Sigmoid colon (tissue), 7 donors: ENCODE measurements around the gene DPM2. TPM values are rescaled to one million over a fixed set of nuclear protein-coding genes. Genes with fewer than 3 reads are reported as not detected.

Source experiments
- DNase-seq: peaks from one replicate; pipeline ENCODE4 v3.0.0-alpha.2; 2019
- H3K27ac ChIP-seq, 4 donors: fragments of 200-600 bp; sonication (generic); one replicate each; pipeline ENCODE4 v1.5.1; 2016 to 2019; ENCODE audit warnings: mild to moderate bottlenecking in 1 of 4
- H3K27me3 ChIP-seq, 3 donors: fragments of 200-600 bp; sonication (generic); one replicate each; pipeline ENCODE4 v1.5.1; 2019; ENCODE audit warnings: mild to moderate bottlenecking in 1 of 3
- H3K36me3 ChIP-seq, 4 donors: fragments of 200-600 bp; sonication (generic); one replicate each; pipeline ENCODE4 v1.5.1; 2016 to 2019
- H3K4me1 ChIP-seq, 4 donors: fragments of 200-600 bp; sonication (generic); one replicate each; pipeline ENCODE4 v1.5.1; 2017 to 2019
- H3K4me3 ChIP-seq, 4 donors: fragments of 200-600 bp; sonication (generic); one replicate each; pipeline ENCODE4 v1.5.1; 2017 to 2019; ENCODE audit warnings: mild to moderate bottlenecking in 2 of 4, moderate library complexity in 1 of 4
- H3K9me3 ChIP-seq, 4 donors: fragments of 200-600 bp in 3 of 4; sonication (generic) in 3 of 4; one replicate each; pipeline versions ENCODE4 v1.5.1 to v1.6.1; 2013 to 2019
- CTCF ChIP-seq, 4 experiments: fragments of 450-650 bp in 3 of 4; fragments of 200-600 bp in 1 of 4; IDR thresholded peaks; one replicate each; pipeline ENCODE4 v1.5.1; 2016 to 2019; ENCODE audit warnings: antibody characterized with exemption in 4 of 4, mild to moderate bottlenecking in 3 of 4, moderate library complexity in 2 of 4
- EP300 ChIP-seq, 4 donors: sonication (generic); formaldehyde crosslinking; IDR thresholded peaks; one replicate each; pipeline ENCODE4 v1.6.1; 2017; ENCODE audit warnings: antibody characterized with exemption in 4 of 4
- POLR2A ChIP-seq, 2 donors: fragments of 450-650 bp; IDR thresholded peaks; one replicate each; pipeline ENCODE4 v1.6.1; 2016; ENCODE audit warnings: antibody characterized with exemption in 2 of 2, mild to moderate bottlenecking in 2 of 2, moderate library complexity in 2 of 2
- POLR2AphosphoS5 ChIP-seq, 4 donors: sonication (generic); formaldehyde crosslinking; IDR thresholded peaks; one replicate each; pipeline ENCODE4 v1.6.1; 2017; ENCODE audit warnings: antibody characterized with exemption in 4 of 4
- WGBS, 2 donors: extraction: QIAGEN DNeasy Blood & Tissue Kit; methylation state at CpG; one replicate each; pipeline ENCODE4 v1.1.7; 2013; 5-methylcytosine and 5-hydroxymethylcytosine counted together
- intact Hi-C: fragments of 100-400 bp; cut with DNase I; formaldehyde crosslinking; loops from one replicate; pipeline ENCODE4 v1.15.1; 2023
- polyA plus RNA-seq, 3 donors: library from polyadenylated mRNA; stranded (reverse); fragments of 200-250 nt; gene quantifications; one replicate each; pipeline ENCODE4 v1.2.3, GENCODE V29; 2013
- total RNA-seq, 4 donors: library from RNA; depleted of rRNA; stranded (reverse); fragments of >200 nt; gene quantifications; one replicate each; pipeline ENCODE4 v1.1.0, GENCODE V29; 2016
- donor health status: healthy with polysubstance abuse.
- donor health status: Bipolar disorder and iron deficiency.
- donor health status: healthy.

Gene DPM2
- total and polyA plus RNA-seq, 7 donors, result 6.0 to 41.9 (median 11.9) TPM

DNA sequence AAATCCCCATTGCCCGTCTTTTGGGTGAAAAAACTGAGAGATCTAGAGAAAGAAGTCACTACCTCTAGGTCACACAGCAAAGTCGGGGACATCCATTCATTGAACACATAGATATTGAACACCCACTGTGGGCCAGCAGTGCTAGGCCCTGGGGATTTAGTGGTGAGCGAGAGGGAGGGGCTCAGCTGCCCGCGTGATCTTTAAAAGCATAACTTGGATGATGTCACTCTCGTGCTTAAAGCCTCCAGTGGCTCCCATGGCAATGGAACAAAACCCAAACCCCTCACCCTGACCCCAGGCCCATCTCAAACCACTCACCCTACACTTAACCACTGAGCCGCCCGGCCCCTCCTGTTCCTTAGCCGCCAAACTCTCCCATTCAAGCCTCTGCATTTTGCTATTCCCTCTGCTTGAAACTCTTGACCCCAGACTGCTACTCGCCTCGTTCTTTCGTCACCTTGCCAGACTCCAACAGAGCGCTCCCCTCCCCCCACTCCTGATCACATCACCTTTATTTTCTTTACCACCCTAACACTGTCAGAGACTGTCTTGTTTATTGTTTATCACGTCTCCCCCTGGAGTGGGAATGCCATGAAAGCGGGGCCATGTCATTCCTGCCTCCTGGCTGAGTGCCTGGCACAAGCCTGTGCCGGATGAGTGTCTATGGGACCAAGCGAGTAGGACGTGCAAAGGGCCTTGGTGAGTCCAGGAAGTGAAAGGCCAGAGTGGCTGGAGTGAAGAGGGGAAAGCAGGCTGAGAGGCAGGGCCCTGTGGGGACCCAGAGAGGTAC lies 6.4 kb downstream of the DPM2 start:
- intact Hi-C loops, result loop anchor here (5.0 kb wide), 1 partner anchor 319 kb away; the partner anchor contains the start of gene STXBP1

DNA sequence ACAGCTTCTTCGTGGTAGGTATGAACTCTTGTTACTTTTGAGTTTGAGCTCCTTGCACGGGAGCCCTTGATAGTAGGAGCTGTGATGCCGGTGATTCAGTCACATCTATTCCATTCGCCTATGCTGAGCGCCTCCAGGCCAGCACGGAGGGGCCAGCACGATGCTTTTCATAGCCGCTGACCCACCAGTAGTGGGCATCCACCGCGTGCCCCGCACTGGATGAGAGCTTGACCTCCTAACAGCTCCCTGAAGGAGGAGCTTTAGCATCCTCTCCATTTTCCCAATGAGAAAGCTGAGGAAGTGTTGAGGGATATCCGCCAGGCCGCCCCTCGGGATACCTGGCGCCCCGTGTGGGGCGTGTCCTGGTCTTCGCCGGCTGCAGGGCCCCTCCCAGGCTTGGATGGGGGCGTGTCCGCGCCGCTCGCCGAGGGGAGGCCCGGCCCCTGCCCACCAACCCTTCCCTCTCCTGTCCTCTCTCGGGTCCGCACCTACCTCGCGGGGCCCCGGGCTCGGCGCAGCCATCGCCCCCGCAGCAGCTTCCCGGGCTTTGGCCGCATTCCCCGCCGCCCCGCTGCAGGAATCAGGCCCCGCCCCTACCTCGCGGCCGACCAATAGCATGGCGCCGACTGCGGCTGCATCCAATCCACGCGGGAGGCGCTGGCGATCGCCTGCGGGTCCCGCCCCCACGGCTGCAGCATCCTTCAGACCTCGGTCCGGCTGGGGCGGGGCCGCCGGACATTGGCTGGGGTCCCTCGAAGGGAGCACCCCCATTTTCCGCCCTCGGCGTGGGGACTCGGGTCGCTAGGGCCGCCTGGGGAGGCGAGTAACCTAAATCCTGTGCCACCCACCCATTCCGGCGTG lies 7.2 kb downstream of the DPM2 start, which contains the start of gene PIP5KL1:
TSS of gene PIP5KL1 (minus strand) at position 547 of the 861 bp plus-strand sequence. CDS start at position 522, 25 bp downstream.
- no peak for TF ChIP-seq POLR2AphosphoS5 (IDR thresholded peaks at IDR 0.05)
- TF ChIP-seq CTCF (IDR thresholded peaks at IDR 0.05), result no peak
- no peak for TF ChIP-seq EP300 (IDR thresholded peaks at IDR 0.05)
- TF ChIP-seq POLR2A (IDR thresholded peaks at IDR 0.05), result no peak
- Histone ChIP-seq H3K36me3 (peaks cover 0 to 9% (median 4%) of the 10 kb centered on the region in 4 donors), H3K4me3 (peak within 1 kb of the TSS; percentile 21 to 55 (median 45)), H3K4me1 (peaks cover 0 to 34% (median 32%) of the 10 kb centered on the region in 4 donors), H3K27ac (no peak within 1 kb of the TSS), H3K9me3 (no peaks in the 10 kb centered on the region), H3K27me3 (peaks cover 22 to 65% (median 33%) of the 10 kb centered on the region in 3 donors)
- peak; percentile 88 for DNase-seq
- intact Hi-C loops, result loop anchor here (5.0 kb wide), 1 partner anchor 318 kb away; the partner anchor contains the start of gene STXBP1
- WGBS, 2 donors, result 2% methylated on average over 70 of the region's 70 CpGs

More for the DNA sequence above, 6.4 kb downstream of the DPM2 start:
- Histone ChIP-seq H3K27ac (no peak overlapping the region), H3K36me3 (peaks cover 0 to 10% (median 5%) of the 10 kb centered on the region in 4 donors), H3K27me3 (peaks cover 22 to 57% (median 30%) of the 10 kb centered on the region in 3 donors), H3K4me1 (peaks cover 0 to 42% (median 40%) of the 10 kb centered on the region in 4 donors), H3K4me3 (peak overlapping the region in 3 of 4 donors; percentile 40 to 55 (median 50)), H3K9me3 (no peaks in the 10 kb centered on the region)
- no peak for DNase-seq
- TF ChIP-seq EP300 (IDR thresholded peaks at IDR 0.05) (no peak), POLR2A (IDR thresholded peaks at IDR 0.05) (no peak), CTCF (IDR thresholded peaks at IDR 0.05) (no peak), POLR2AphosphoS5 (IDR thresholded peaks at IDR 0.05) (no peak)
- whole genome bisulfite sequencing, 2 donors, result 23 to 37% methylated on average over 18 of the region's 18 CpGs

DNA sequence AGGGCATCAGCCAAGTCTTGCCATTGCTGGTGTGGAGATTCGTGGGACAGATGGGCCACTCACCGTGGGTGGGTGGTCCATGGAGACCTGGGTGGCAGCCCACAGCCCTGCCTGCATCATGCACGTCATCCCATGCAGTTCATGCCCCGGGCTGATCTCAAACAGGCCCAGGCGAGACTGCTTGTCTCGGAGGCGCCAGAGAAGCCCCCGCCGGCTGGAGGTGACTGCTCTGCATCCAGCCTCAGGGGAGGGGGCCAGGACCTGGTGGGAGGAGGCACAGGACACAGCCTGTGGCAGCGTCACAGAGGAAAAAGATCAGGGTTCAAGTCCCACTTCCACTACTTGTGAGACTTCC lies 8.1 kb downstream of the DPM2 start:
- no peak for DNase-seq
- peaks cover 0 to 33% (median 31%) of the 10 kb centered on the region in 4 donors for H3K4me1 ChIP-seq
- H3K9me3 ChIP-seq, result no peaks in the 10 kb centered on the region
- H3K36me3 ChIP-seq, result peaks cover 0 to under 1% (median under 1%) of the 10 kb centered on the region in 4 donors
- intact Hi-C loops, result loop anchor here (10.0 kb wide), 1 partner anchor 425 kb away; no protein-coding TSS in a partner anchor
- WGBS, 2 donors, result 73 to 79% methylated on average over 10 of the region's 10 CpGs
- H3K27me3 ChIP-seq, result peaks cover 22 to 69% (median 33%) of the 10 kb centered on the region in 3 donors
- H3K27ac ChIP-seq, result no peak overlapping the region
- no peak overlapping the region for H3K4me3 ChIP-seq
- TF ChIP-seq CTCF (IDR thresholded peaks at IDR 0.05), result no peak
- no peak for TF ChIP-seq EP300 (IDR thresholded peaks at IDR 0.05)
- TF ChIP-seq POLR2AphosphoS5 (IDR thresholded peaks at IDR 0.05), result no peak
- TF ChIP-seq POLR2A (IDR thresholded peaks at IDR 0.05), result no peak

- intact Hi-C loops, result loop anchor here (10.0 kb wide), 1 partner anchor 424 kb away; no protein-coding TSS in a partner anchor
- WGBS, 2 donors, result 52 to 76% methylated on average over 11 of the region's 11 CpGs
These were observed 8.7 kb downstream of the DPM2 start for GRCh38 chr9:127928676-127929624.

More at GRCh38 chr9:127928676-127929624, 8.7 kb downstream of the DPM2 start:
- Histone ChIP-seq H3K27ac (no peak overlapping the region), H3K27me3 (peaks cover 22 to 69% (median 33%) of the 10 kb centered on the region in 3 donors), H3K4me3 (no peak overlapping the region), H3K4me1 (peaks cover 0 to 33% (median 31%) of the 10 kb centered on the region in 4 donors), H3K9me3 (no peaks in the 10 kb centered on the region), H3K36me3 (no peaks in the 10 kb centered on the region)
- DNase-seq, result no peak
- TF ChIP-seq POLR2AphosphoS5 (IDR thresholded peaks at IDR 0.05), result no peak
- no peak for TF ChIP-seq CTCF (IDR thresholded peaks at IDR 0.05)
- TF ChIP-seq EP300 (IDR thresholded peaks at IDR 0.05), result no peak
- TF ChIP-seq POLR2A (IDR thresholded peaks at IDR 0.05), result no peak
